GM18870 (cell line): ENCODE results near the gene PPM1G.

Experiments
- ATAC-seq: cut with Tn5 transposase; IDR thresholded peaks from one replicate; pipeline ENCODE4 v1.9.1; 2021; ENCODE audit warnings: moderate library complexity; ENCODE audit not compliant: unreplicated experiment

The PPM1G gene

DNA sequence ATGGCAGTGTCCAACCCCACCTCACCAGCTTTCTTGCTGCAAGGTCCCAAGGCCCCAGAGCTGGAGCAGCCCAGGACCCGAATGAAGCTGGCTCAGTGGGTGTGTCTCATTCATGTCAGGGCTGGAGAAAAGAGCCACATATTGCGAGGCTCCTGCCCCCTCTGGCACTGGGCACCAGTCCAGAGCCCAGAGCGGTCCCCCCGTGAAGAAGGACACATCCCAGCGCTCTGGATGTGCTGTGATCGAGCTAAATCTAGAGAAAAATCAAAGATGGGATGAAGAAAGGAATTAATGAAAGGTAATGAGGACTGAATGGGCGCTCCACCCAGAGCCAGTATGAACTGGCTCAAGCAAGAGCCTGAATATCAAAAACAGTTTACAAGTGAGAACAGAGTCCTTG lies 73.2 kb downstream of the PPM1G start:
- no peak for ATAC-seq

DNA sequence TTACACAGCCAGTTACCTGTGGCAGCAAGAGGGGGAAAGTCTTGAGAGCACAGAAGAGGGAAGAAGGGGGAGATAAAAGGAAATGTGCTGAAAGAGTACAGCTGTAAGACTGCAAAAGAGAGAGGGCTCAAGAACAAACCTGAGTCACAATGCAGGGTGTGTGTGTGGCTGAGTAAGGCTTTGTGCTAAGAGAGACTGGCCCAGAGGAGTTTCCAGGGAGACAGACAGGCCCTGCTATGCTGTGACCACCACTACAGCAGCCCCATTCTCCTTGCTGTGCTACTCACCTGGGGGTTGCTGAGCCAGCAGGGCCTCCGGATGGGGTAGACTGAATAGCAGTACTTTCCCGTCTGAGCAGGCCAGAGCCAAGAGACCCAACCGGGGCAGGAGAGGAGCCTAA lies 74.1 kb downstream of the PPM1G start:
- no peak for ATAC-seq
